ENCODE results near the gene CCDC88C. TPM values are rescaled to one million over a fixed set of nuclear protein-coding genes. Genes with fewer than 3 reads are reported as not detected.

The CCDC88C gene
- total RNA-seq, 1 experiment from 2014 or later, result 29.8 TPM

- Mint-ChIP-seq H3K4me1 (ENCODE audit: low read depth, unreplicated experiment) (no peaks in the 10 kb centered on the region), H3K4me3 (ENCODE audit: unreplicated experiment) (no peak overlapping the region), H3K36me3 (ENCODE audit: insufficient read depth, unreplicated experiment) (peaks cover 34% of the 10 kb centered on the region), H3K27ac (ENCODE audit: unreplicated experiment) (no peak overlapping the region), H3K27me3 (ENCODE audit: insufficient read depth, unreplicated experiment) (no peaks in the 10 kb centered on the region), H3K9me3 (ENCODE audit: unreplicated experiment) (no peaks in the 10 kb centered on the region)
- ChIA-PET POLR2A (no interaction called here), CTCF (no interaction called here)
- intact Hi-C loops (cut with micrococcal nuclease; ENCODE audit: unreplicated experiment), result no loop called here
- TF ChIP-seq CTCF (IDR thresholded peaks at IDR 0.05; ENCODE audit: insufficient read depth in 1 of 2, low read depth in 1 of 2, low read length in 1 of 2, severe bottlenecking in 1 of 2, unreplicated experiment in 1 of 2), result no peak
- DNase-seq, result no peak
- Histone ChIP-seq H3K4me3 (ENCODE audit: low read depth, low read length) (no peak overlapping the region), H3K36me3 (ENCODE audit: control insufficient read depth, insufficient read depth, low read length) (peaks cover 1% of the 10 kb centered on the region), H3K4me1 (no peaks in the 10 kb centered on the region), H3K27me3 (replicated peaks; ENCODE audit: control insufficient read depth, insufficient read depth, low read length) (no peaks in the 10 kb centered on the region), H3K9me3 (no peaks in the 10 kb centered on the region)
- BruUV-seq (replicated peaks), result no TSS peak
Measured at GRCh38 chr14:91293281-91293680, 124.3 kb downstream of the CCDC88C start.

GRCh38 chr14:91292491-91292890, 125.1 kb downstream of the CCDC88C start:
- peaks cover 1% of the 10 kb centered on the region; the same call in 1 of the 2 replicates for H3K36me3 ChIP-seq (ENCODE audit: control insufficient read depth, insufficient read depth, low read length)
- H3K27ac Mint-ChIP-seq (ENCODE audit: unreplicated experiment), result no peak overlapping the region
- BruUV-seq (replicated peaks), result no TSS peak
- CTCF ChIA-PET, result no interaction called here
- no peaks in the 10 kb centered on the region for H3K27me3 ChIP-seq (replicated peaks; ENCODE audit: control insufficient read depth, insufficient read depth, low read length)
- no peaks in the 10 kb centered on the region for H3K4me1 ChIP-seq
- no peaks in the 10 kb centered on the region for H3K9me3 Mint-ChIP-seq (ENCODE audit: unreplicated experiment)
- POLR2A ChIA-PET, result no interaction called here
- H3K4me3 Mint-ChIP-seq (ENCODE audit: unreplicated experiment), result no peak overlapping the region
- no peak for TF ChIP-seq CTCF (IDR thresholded peaks at IDR 0.05; ENCODE audit: insufficient read depth in 1 of 2, low read depth in 1 of 2, low read length in 1 of 2, severe bottlenecking in 1 of 2, unreplicated experiment in 1 of 2)
- DNase-seq, result no peak
- no peaks in the 10 kb centered on the region for H3K9me3 ChIP-seq
- H3K4me3 ChIP-seq (ENCODE audit: low read depth, low read length), result no peak overlapping the region
- no peaks in the 10 kb centered on the region for H3K4me1 Mint-ChIP-seq (ENCODE audit: low read depth, unreplicated experiment)
- intact Hi-C loops (cut with micrococcal nuclease; ENCODE audit: unreplicated experiment), result no loop called here
- H3K27me3 Mint-ChIP-seq (ENCODE audit: insufficient read depth, unreplicated experiment), result no peaks in the 10 kb centered on the region
- H3K36me3 Mint-ChIP-seq (ENCODE audit: insufficient read depth, unreplicated experiment), result peaks cover 34% of the 10 kb centered on the region

GRCh38 chr14:91291786-91292405, 125.7 kb downstream of the CCDC88C start:
- intact Hi-C loops (cut with micrococcal nuclease; ENCODE audit: unreplicated experiment), result no loop called here
- Mint-ChIP-seq H3K9me3 (ENCODE audit: unreplicated experiment) (no peaks in the 10 kb centered on the region), H3K4me3 (ENCODE audit: unreplicated experiment) (no peak overlapping the region), H3K27me3 (ENCODE audit: insufficient read depth, unreplicated experiment) (no peaks in the 10 kb centered on the region), H3K36me3 (ENCODE audit: insufficient read depth, unreplicated experiment) (peaks cover 34% of the 10 kb centered on the region), H3K4me1 (ENCODE audit: low read depth, unreplicated experiment) (no peaks in the 10 kb centered on the region), H3K27ac (ENCODE audit: unreplicated experiment) (no peak overlapping the region)
- Histone ChIP-seq H3K27me3 (replicated peaks; ENCODE audit: control insufficient read depth, insufficient read depth, low read length) (no peaks in the 10 kb centered on the region), H3K36me3 (ENCODE audit: control insufficient read depth, insufficient read depth, low read length) (peaks cover 1% of the 10 kb centered on the region; the same call in 1 of the 2 replicates), H3K4me1 (no peaks in the 10 kb centered on the region), H3K9me3 (no peaks in the 10 kb centered on the region), H3K4me3 (ENCODE audit: low read depth, low read length) (no peak overlapping the region)
- ChIA-PET CTCF (no interaction called here), POLR2A (no interaction called here)
- no peak for DNase-seq
- BruUV-seq (replicated peaks), result no TSS peak
- TF ChIP-seq CTCF (IDR thresholded peaks at IDR 0.05; ENCODE audit: insufficient read depth in 1 of 2, low read depth in 1 of 2, low read length in 1 of 2, severe bottlenecking in 1 of 2, unreplicated experiment in 1 of 2), result no peak
